HG03469 (cell line): ENCODE results near the gene ALG2.

Source experiments
- ATAC-seq: cut with Tn5 transposase; IDR thresholded peaks from one replicate; pipeline ENCODE4 v1.9.1; 2021; ENCODE audit warnings: mild to moderate bottlenecking, moderate library complexity, moderate number of reproducible peaks; ENCODE audit not compliant: unreplicated experiment

The ALG2 gene

GRCh38 chr9:99221621-99222415 lies at the start of gene ALG2, which contains the start of gene SEC61B:
ALG2 (minus strand) TSS chr9:99221942; CDS start chr9:99221894, 48 bp downstream.
SEC61B (plus strand) TSS chr9:99222282; CDS start chr9:99222364, 82 bp downstream.
- ATAC-seq = peak; percentile 82

GRCh38 chr9:99270491-99270890 lies 48.7 kb upstream of the ALG2 start:
- no peak for ATAC-seq

- ATAC-seq = no peak
These were observed 47.7 kb upstream of the ALG2 start for GRCh38 chr9:99269416-99269815.

GRCh38 chr9:99266255-99267023 lies 44.7 kb upstream of the ALG2 start:
- peak; percentile 30 for ATAC-seq

- no peak for ATAC-seq
These were observed 43.9 kb upstream of the ALG2 start for GRCh38 chr9:99265691-99266090.

- no peak for ATAC-seq
These were observed 42.4 kb upstream of the ALG2 start for GRCh38 chr9:99264070-99264680.

GRCh38 chr9:99262949-99263418 lies 41.2 kb upstream of the ALG2 start:
- peak; percentile 53 for ATAC-seq

- ATAC-seq = no peak
These were observed 40.2 kb upstream of the ALG2 start for GRCh38 chr9:99261923-99262322.

- ATAC-seq = peak; percentile 36
These were observed 37.6 kb upstream of the ALG2 start for GRCh38 chr9:99259231-99259918.

GRCh38 chr9:99257723-99258389 lies 36.1 kb upstream of the ALG2 start:
- no peak for ATAC-seq

GRCh38 chr9:99255651-99256050 lies 33.9 kb upstream of the ALG2 start:
- ATAC-seq = no peak

GRCh38 chr9:99253772-99254431 lies 32.2 kb upstream of the ALG2 start:
- peak; percentile 69 for ATAC-seq

- ATAC-seq = peak; percentile 27
These were observed 31.4 kb upstream of the ALG2 start for GRCh38 chr9:99253134-99253533.

GRCh38 chr9:99251157-99251556 lies 29.4 kb upstream of the ALG2 start:
- ATAC-seq = no peak

GRCh38 chr9:99249619-99250018 lies 27.9 kb upstream of the ALG2 start:
- ATAC-seq = no peak

GRCh38 chr9:99244344-99245260 lies 22.9 kb upstream of the ALG2 start:
- peak; percentile 88 for ATAC-seq

GRCh38 chr9:99241106-99241505 lies 19.4 kb upstream of the ALG2 start:
- ATAC-seq = no peak

- ATAC-seq = no peak
These were observed 17.8 kb upstream of the ALG2 start for GRCh38 chr9:99239341-99240060.
